ENCODE data around the gene KCNIP3. TPM values are rescaled to one million over a fixed set of nuclear protein-coding genes. Genes with fewer than 3 reads are reported as not detected.
"Not testable (repeated sequence)": the region's sequence is repeated elsewhere in the genome, so short reads cannot be mapped to it uniquely, and the experiment has no call there.

KCNIP3 gene
- total RNA-seq, 1 donor from 2014 or later, result 7.2 TPM

DNA sequence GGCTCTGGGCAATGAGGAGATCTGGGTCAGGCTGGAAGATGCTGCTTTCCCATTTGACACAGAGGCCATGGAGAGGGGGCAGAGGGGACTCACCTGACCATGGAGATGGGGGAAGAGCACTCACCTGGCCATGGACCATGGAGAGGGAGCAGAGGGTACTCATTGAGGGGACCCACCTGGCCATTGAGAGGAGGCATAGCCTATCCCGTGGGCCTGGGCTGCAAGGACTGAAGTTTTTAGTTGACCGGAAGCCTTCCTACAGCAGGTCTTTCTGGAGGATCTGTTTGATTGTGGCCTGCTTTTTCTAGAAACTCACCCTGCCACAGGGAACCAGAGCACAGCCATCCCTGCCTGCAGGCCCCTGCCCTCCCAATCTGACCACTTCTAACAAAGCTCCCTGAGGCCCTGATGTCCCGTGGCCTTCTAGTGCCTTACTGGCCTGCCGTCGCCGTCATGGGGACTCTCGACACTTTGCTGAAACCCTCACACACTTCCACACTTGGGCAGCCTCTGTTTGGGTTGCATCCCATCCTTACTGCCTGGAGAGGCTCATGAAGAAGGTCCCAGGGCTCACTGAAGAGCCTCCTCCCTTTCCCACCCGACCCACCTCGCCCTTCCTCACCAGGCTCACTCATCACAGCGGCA, 28.0 kb upstream of the KCNIP3 start:
- Histone ChIP-seq H3K27me3 (ENCODE audit: control insufficient read depth, insufficient read depth, low read length) (peaks cover 3% of the 10 kb centered on the region), H3K4me3 (ENCODE audit: low read depth, low read length) (no peak overlapping the region), H3K36me3 (ENCODE audit: control insufficient read depth, insufficient read depth, low read length) (no peaks in the 10 kb centered on the region)
- TF ChIP-seq CTCF (IDR thresholded peaks at IDR 0.05; ENCODE audit: insufficient read depth, low read length, poor library complexity, severe bottlenecking), result no peak
- no peak for DNase-seq (ENCODE audit: low read depth)

GRCh38 chr2:95269745-95270144, 27.4 kb upstream of the KCNIP3 start:
- H3K4me3 ChIP-seq (ENCODE audit: low read depth, low read length); H3K36me3 ChIP-seq (ENCODE audit: control insufficient read depth, insufficient read depth, low read length); DNase-seq (ENCODE audit: low read depth); H3K27me3 ChIP-seq (ENCODE audit: control insufficient read depth, insufficient read depth, low read length): not testable (repeated sequence)

- TF ChIP-seq CTCF (IDR thresholded peaks at IDR 0.05; ENCODE audit: insufficient read depth, low read length, poor library complexity, severe bottlenecking), result no peak
- H3K36me3 ChIP-seq (ENCODE audit: control insufficient read depth, insufficient read depth, low read length), result no peaks in the 10 kb centered on the region
- no peak overlapping the region for H3K4me3 ChIP-seq (ENCODE audit: low read depth, low read length)
- H3K27me3 ChIP-seq (ENCODE audit: control insufficient read depth, insufficient read depth, low read length), result peaks cover 3% of the 10 kb centered on the region
- DNase-seq (ENCODE audit: low read depth), result no peak
Observed at GRCh38 chr2:95270541-95271081, 26.5 kb upstream of the KCNIP3 start.

GRCh38 chr2:95271381-95271971, 25.7 kb upstream of the KCNIP3 start:
- no peak for TF ChIP-seq CTCF (IDR thresholded peaks at IDR 0.05; ENCODE audit: insufficient read depth, low read length, poor library complexity, severe bottlenecking)
- no peak for DNase-seq (ENCODE audit: low read depth)
- peaks cover 2% of the 10 kb centered on the region for H3K27me3 ChIP-seq (ENCODE audit: control insufficient read depth, insufficient read depth, low read length)
- no peak overlapping the region for H3K4me3 ChIP-seq (ENCODE audit: low read depth, low read length)
- H3K36me3 ChIP-seq (ENCODE audit: control insufficient read depth, insufficient read depth, low read length), result no peaks in the 10 kb centered on the region

- no peak for TF ChIP-seq CTCF (IDR thresholded peaks at IDR 0.05; ENCODE audit: insufficient read depth, low read length, poor library complexity, severe bottlenecking)
- no peak overlapping the region for H3K4me3 ChIP-seq (ENCODE audit: low read depth, low read length)
- H3K27me3 ChIP-seq (ENCODE audit: control insufficient read depth, insufficient read depth, low read length), result no peaks in the 10 kb centered on the region
- no peak for DNase-seq (ENCODE audit: low read depth)
- no peaks in the 10 kb centered on the region for H3K36me3 ChIP-seq (ENCODE audit: control insufficient read depth, insufficient read depth, low read length)
Observed at GRCh38 chr2:95272299-95272751, 24.8 kb upstream of the KCNIP3 start.

- no peak for TF ChIP-seq CTCF (IDR thresholded peaks at IDR 0.05; ENCODE audit: insufficient read depth, low read length, poor library complexity, severe bottlenecking)
- DNase-seq (ENCODE audit: low read depth), result no peak
- Histone ChIP-seq H3K4me3 (ENCODE audit: low read depth, low read length) (no peak overlapping the region), H3K36me3 (ENCODE audit: control insufficient read depth, insufficient read depth, low read length) (no peaks in the 10 kb centered on the region), H3K27me3 (ENCODE audit: control insufficient read depth, insufficient read depth, low read length) (no peaks in the 10 kb centered on the region)
Observed at GRCh38 chr2:95272781-95273180, 24.4 kb upstream of the KCNIP3 start.

All from kidney epithelial cell (primary cell).